GF-D8 (cell line): Measurements from ENCODE around the gene NFIB.

Experiments used
- DNase-seq: peaks from one replicate; lab custom pipeline; 2025; lab: John Stamatoyannopoulos, UW

NFIB gene

GRCh38 chr9:14318934-14319580, 5.1 kb upstream of the NFIB start:
- DNase-seq = no peak

DNA sequence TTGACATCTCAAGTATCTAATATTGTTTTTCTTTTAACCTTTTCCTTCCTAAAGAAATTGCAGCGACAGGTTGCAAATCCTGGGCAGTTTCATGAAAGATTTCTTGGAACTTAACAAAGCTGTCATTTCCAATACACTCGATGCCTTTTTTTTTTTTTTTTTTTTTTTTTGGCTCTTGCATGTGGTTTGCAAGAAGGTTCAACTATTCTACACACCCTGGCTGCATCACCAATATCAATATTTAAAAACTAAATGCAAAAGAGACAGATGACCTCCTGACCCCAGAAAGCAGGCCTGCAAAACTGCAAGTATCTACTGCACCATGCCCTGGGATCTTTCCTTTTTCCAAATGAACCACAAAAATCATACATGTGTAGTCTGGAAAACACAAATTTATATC, 4.4 kb upstream of the NFIB start:
- no peak for DNase-seq

- no peak for DNase-seq
Measured at GRCh38 chr9:14317667-14318320, 3.9 kb upstream of the NFIB start.

- no peak for DNase-seq
Measured at GRCh38 chr9:14316602-14317300, 2.8 kb upstream of the NFIB start.

GRCh38 chr9:14315875-14316601, 2.1 kb upstream of the NFIB start:
- DNase-seq = no peak

- DNase-seq = no peak
Measured at GRCh38 chr9:14314929-14315874, 1.3 kb upstream of the NFIB start.

GRCh38 chr9:14314424-14314928, 535 bp upstream of the NFIB start:
- no peak for DNase-seq

- DNase-seq = no peak
Measured at GRCh38 chr9:14313378-14313940, 482 bp downstream of the NFIB start.

DNA sequence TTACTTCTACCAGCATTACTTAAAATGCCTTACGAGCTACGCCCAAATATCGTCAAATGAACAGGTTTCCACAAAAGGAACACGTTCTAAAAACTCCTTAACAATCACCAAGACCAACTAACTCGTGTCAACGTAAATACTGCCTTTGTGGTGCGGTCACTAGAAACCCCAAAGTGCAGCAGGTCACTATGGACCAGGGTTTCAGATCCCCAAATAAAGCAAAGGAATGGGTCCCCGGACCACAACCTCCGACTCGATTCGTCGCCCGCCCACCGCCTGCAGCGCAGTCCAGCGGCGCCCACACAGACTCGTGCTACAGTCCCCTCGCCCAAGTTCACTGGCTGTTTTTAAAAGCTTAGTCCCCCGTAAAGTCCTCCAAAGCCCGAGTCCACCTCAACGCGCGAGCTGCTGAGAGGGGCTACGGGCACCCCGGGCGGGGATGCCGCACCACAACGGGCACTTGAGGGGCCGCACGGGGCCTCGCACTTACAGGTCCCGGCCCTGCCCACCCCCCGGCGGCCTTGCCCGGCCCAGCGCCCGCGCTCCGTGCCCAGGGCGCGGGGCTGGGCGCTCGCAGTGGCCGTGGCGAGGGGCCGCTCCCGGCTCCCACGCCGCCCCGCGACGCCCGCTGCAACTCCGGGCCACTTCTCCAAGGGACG, 1.1 kb downstream of the NFIB start:
- DNase-seq = no peak

GRCh38 chr9:14311956-14312685, 1.8 kb downstream of the NFIB start:
- no peak for DNase-seq

DNA sequence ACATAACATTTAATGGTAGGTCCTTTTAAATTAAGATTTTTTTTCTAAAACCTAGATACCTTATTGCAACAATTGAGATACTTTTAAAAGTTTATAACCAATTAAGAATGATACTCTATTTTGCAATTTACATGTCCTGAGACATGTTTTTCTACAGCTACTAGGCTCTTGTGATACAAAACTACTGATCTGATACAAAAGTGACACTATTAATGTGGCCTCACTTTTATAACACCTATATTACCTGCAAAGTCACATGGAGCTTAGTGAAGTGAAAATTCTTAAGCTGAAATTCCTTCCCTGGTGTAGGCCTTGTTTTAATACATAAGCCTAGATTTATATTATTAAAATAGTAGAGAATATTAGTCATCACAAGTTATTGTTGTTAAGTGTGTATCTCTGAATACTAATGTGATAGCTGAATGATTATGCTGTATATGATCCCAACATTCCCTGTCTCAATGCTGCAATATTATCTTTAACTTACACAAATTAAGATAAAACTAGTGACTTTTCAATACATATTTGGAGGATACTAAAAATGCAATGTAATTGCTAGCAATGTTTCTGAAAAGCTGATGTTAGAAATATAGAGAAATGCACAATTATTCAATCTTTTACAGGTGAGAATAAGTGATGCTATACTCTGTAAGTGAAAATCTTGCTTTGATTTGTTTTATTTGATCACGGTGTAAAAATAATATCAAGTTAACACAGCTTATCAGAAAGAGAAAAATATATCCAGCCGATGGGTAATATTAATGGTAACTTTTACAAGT, 2.6 kb downstream of the NFIB start:
- no peak for DNase-seq

GRCh38 chr9:14310311-14310710, 3.6 kb downstream of the NFIB start:
- DNase-seq = no peak

- DNase-seq = no peak
Measured at GRCh38 chr9:14309403-14309802, 4.5 kb downstream of the NFIB start.

- no peak for DNase-seq
Measured at GRCh38 chr9:14308853-14309145, 5.1 kb downstream of the NFIB start.

GRCh38 chr9:14307989-14308852, 5.7 kb downstream of the NFIB start:
- DNase-seq = no peak

- DNase-seq = no peak
Measured at GRCh38 chr9:14306672-14307660, 7.0 kb downstream of the NFIB start.

- DNase-seq = no peak
Measured at GRCh38 chr9:14306188-14306587, 7.8 kb downstream of the NFIB start.
